HEK293 (cell line): ENCODE results near the gene TGFB1I1.

Experiments used
- CTCF ChIA-PET: fragments of 350-600 bp; formaldehyde crosslinking; extraction: SDS; loops from one replicate; lab custom pipeline; 2021; ENCODE audit warnings: antibody characterized with exemption; lab: Yijun Ruan, JAX
- POLR2A ChIA-PET: fragments of 300-600 bp; formaldehyde crosslinking; extraction: SDS; loops from one replicate; lab custom pipeline; 2020; ENCODE audit warnings: antibody characterized with exemption, inconsistent platforms; lab: Yijun Ruan, JAX
- H3K27ac ChIP-seq: fragments of 200-500 bp; sonication (Bioruptor generic); 2 replicates; pipeline ENCODE4 v1.5.1; 2014; ENCODE audit warnings: low read depth, low read length, control low read depth, inconsistent platforms; ENCODE audit errors: extremely low read depth
- H3K36me3 ChIP-seq, 2 experiments: fragments of 200-500 bp in 1 of 2; sonication (Bioruptor generic) in 1 of 2; 1 replicate in 1 of 2; 2 replicates in 1 of 2; pipeline ENCODE4 v1.5.1; 2014 to 2017; ENCODE audit warnings: inconsistent platforms in 2 of 2, low read length in 2 of 2; ENCODE audit not compliant: control insufficient read depth in 2 of 2, insufficient read depth in 1 of 2
- H3K4me1 ChIP-seq: fragments of 200-500 bp; sonication (Bioruptor generic); 2 replicates; pipeline ENCODE4 v1.5.1; 2014; ENCODE audit warnings: mild to moderate bottlenecking, low read length, inconsistent platforms; ENCODE audit not compliant: control insufficient read depth, insufficient read depth
- H3K4me3 ChIP-seq: 2 replicates; pipeline ENCODE4 v1.5.1; 2011; ENCODE audit warnings: low read depth, mild to moderate bottlenecking, control low read depth, low read length, moderate library complexity
- H3K9me3 ChIP-seq: fragments of 200-500 bp; sonication (Bioruptor generic); 2 replicates; pipeline ENCODE4 v1.5.1; 2014; ENCODE audit warnings: low read depth, low read length, inconsistent platforms; ENCODE audit not compliant: control insufficient read depth, insufficient read depth
- EGR2 ChIP-seq: fragments of 450-650 bp; formaldehyde crosslinking; IDR thresholded peaks from 2 replicates; pipeline ENCODE4 v1.5.1; 2016; ENCODE audit warnings: low read depth, missing biosample characterization, missing genetic modification characterization
- GLI2 ChIP-seq: fragments of 450-650 bp; formaldehyde crosslinking; IDR thresholded peaks from 2 replicates; pipeline ENCODE4; 2017; ENCODE audit warnings: missing biosample characterization, missing genetic modification characterization, low read depth, borderline replicate concordance
- GLI4 ChIP-seq: fragments of 450-650 bp; formaldehyde crosslinking; IDR thresholded peaks from 2 replicates; pipeline ENCODE4 v1.5.1; 2016; ENCODE audit warnings: missing biosample characterization, missing genetic modification characterization
- MEIS1 ChIP-seq: sonication (generic); formaldehyde crosslinking; IDR thresholded peaks from 2 replicates; pipeline ENCODE4 v1.8.1; 2022; ENCODE audit warnings: missing genetic modification reagents, mild to moderate bottlenecking, borderline replicate concordance
- SP2 ChIP-seq: fragments of 450-650 bp; formaldehyde crosslinking; IDR thresholded peaks from 2 replicates; pipeline ENCODE4 v1.5.1; 2016; ENCODE audit warnings: missing biosample characterization, missing genetic modification characterization
- ZNF112 ChIP-seq: fragments of 450-650 bp; formaldehyde crosslinking; IDR thresholded peaks from 2 replicates; pipeline ENCODE4 v1.5.0; 2017; ENCODE audit warnings: missing biosample characterization, missing genetic modification characterization
- ZNF175 ChIP-seq: fragments of 450-650 bp; formaldehyde crosslinking; IDR thresholded peaks from 2 replicates; pipeline ENCODE4 v1.5.1; 2016; ENCODE audit warnings: missing biosample characterization, missing genetic modification characterization
- ZNF274 ChIP-seq, 2 experiments: fragments of 200-500 bp in 1 of 2; fragments of 450-650 bp in 1 of 2; sonication (Bioruptor generic) in 1 of 2; formaldehyde crosslinking in 1 of 2; IDR thresholded peaks; 2 replicates each; pipeline versions ENCODE4 v1.5.1 to v1.6.1; 2014 to 2016; ENCODE audit warnings: borderline replicate concordance in 1 of 2, inconsistent platforms in 1 of 2, low read length in 1 of 2, missing biosample characterization in 1 of 2, missing genetic modification characterization in 1 of 2
- ZNF354C ChIP-seq: fragments of 450-650 bp; formaldehyde crosslinking; IDR thresholded peaks from 2 replicates; pipeline ENCODE4 v1.5.1; 2016; ENCODE audit warnings: missing biosample characterization, missing genetic modification characterization, low read depth, borderline replicate concordance
- ZNF48 ChIP-seq: fragments of 450-650 bp; formaldehyde crosslinking; IDR thresholded peaks from 2 replicates; pipeline ENCODE4 v1.5.1; 2016; ENCODE audit warnings: missing biosample characterization, missing genetic modification characterization
- TF ChIP-seq, protein P1 (sequence below): sonication (generic); formaldehyde crosslinking; IDR thresholded peaks from 2 replicates; pipeline ENCODE4 v1.8.1; 2022; ENCODE audit warnings: mild to moderate bottlenecking, moderate library complexity, missing genetic modification reagents
- TF ChIP-seq, protein P2 (sequence below): fragments of 450-650 bp; IDR thresholded peaks from 2 replicates; pipeline ENCODE4 v1.5.1; 2018; ENCODE audit warnings: missing biosample characterization, mild to moderate bottlenecking, missing genetic modification characterization
- TF ChIP-seq, protein P3 (sequence below): fragments of 450-650 bp; formaldehyde crosslinking; IDR thresholded peaks from 2 replicates; pipeline ENCODE4 v1.5.1; 2016; ENCODE audit warnings: missing biosample characterization, missing genetic modification characterization
- TF ChIP-seq, protein P4 (sequence below): fragments of 450-650 bp; formaldehyde crosslinking; IDR thresholded peaks from 2 replicates; pipeline ENCODE4; 2016; ENCODE audit warnings: missing biosample characterization, missing genetic modification characterization
- TF ChIP-seq, protein P5 (sequence below): fragments of 450-650 bp; formaldehyde crosslinking; IDR thresholded peaks from 2 replicates; pipeline ENCODE4 v1.5.1; 2017; ENCODE audit warnings: missing biosample characterization, mild to moderate bottlenecking, missing genetic modification characterization, moderate library complexity
- TF ChIP-seq, protein P6 (sequence below): fragments of 450-650 bp; formaldehyde crosslinking; IDR thresholded peaks from 2 replicates; pipeline ENCODE4 v1.5.1; 2016; ENCODE audit warnings: missing biosample characterization, missing genetic modification characterization
- TF ChIP-seq, protein P7 (sequence below): fragments of 450-650 bp; formaldehyde crosslinking; IDR thresholded peaks from 2 replicates; pipeline ENCODE4 v1.5.1; 2016; ENCODE audit warnings: missing biosample characterization, missing genetic modification characterization
- TF ChIP-seq, protein P8 (sequence below): fragments of 450-650 bp; formaldehyde crosslinking; IDR thresholded peaks from 2 replicates; pipeline ENCODE4 v1.5.1; 2016; ENCODE audit warnings: missing biosample characterization, missing genetic modification characterization

TGFB1I1 gene

DNA sequence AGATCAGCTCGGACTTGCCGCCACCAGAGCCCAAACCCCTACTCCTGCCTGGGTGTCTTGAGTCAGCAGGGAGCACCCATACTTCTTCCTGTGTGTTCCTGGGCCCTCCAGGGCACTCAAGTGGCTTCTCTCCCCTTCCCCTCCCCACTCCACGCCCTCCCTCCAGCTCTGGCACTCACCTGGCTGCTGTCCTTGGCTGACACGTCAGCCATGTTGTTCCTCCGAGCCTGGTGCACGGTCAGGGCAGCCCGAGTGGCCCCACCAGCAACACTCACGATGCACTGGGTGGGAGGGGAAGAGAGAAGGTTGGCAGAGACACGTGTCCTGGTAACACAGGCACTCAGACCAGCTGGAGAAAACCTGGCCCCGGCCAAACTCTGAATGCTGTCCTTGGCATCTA, 24.7 kb downstream of the TGFB1I1 start:
- Histone ChIP-seq H3K9me3 (no peaks in the 10 kb centered on the region), H3K4me1 (no peaks in the 10 kb centered on the region), H3K27ac (no peak overlapping the region), H3K4me3 (no peak overlapping the region), H3K36me3 (peaks cover 0 to 71% of the 10 kb centered on the region in 2 experiments; a peak in 1 of 3 replicates)
- CTCF ChIA-PET: no interaction called here
- POLR2A ChIA-PET: interaction anchor here (1.9 kb wide), 1 partner anchor 11 kb away, joined by 6 read pairs; the partner anchor contains the start of gene RUSF1
- TF ChIP-seq GLI4: no peak
- TF ChIP-seq, protein P1, sequence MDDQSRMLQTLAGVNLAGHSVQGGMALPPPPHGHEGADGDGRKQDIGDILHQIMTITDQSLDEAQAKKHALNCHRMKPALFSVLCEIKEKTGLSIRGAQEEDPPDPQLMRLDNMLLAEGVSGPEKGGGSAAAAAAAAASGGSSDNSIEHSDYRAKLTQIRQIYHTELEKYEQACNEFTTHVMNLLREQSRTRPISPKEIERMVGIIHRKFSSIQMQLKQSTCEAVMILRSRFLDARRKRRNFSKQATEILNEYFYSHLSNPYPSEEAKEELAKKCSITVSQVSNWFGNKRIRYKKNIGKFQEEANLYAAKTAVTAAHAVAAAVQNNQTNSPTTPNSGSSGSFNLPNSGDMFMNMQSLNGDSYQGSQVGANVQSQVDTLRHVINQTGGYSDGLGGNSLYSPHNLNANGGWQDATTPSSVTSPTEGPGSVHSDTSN: no peak
- TF ChIP-seq MEIS1 (CRISPR knock-in tag): no peak
- TF ChIP-seq ZNF274 (IDR thresholded peaks at IDR 0.05; ENCODE audit: low read length): no peak
- TF ChIP-seq ZNF274 (tag by site-specific recombination; IDR thresholded peaks at IDR 0.05; ENCODE audit: borderline replicate concordance): no peak
- no peak for TF ChIP-seq SP2 (tag by site-specific recombination)
- no peak for TF ChIP-seq EGR2 (tag by site-specific recombination)
- TF ChIP-seq, protein P2, sequence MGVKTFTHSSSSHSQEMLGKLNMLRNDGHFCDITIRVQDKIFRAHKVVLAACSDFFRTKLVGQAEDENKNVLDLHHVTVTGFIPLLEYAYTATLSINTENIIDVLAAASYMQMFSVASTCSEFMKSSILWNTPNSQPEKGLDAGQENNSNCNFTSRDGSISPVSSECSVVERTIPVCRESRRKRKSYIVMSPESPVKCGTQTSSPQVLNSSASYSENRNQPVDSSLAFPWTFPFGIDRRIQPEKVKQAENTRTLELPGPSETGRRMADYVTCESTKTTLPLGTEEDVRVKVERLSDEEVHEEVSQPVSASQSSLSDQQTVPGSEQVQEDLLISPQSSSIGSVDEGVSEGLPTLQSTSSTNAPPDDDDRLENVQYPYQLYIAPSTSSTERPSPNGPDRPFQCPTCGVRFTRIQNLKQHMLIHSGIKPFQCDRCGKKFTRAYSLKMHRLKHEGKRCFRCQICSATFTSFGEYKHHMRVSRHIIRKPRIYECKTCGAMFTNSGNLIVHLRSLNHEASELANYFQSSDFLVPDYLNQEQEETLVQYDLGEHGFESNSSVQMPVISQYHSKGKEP (tag by site-specific recombination): no peak

DNA sequence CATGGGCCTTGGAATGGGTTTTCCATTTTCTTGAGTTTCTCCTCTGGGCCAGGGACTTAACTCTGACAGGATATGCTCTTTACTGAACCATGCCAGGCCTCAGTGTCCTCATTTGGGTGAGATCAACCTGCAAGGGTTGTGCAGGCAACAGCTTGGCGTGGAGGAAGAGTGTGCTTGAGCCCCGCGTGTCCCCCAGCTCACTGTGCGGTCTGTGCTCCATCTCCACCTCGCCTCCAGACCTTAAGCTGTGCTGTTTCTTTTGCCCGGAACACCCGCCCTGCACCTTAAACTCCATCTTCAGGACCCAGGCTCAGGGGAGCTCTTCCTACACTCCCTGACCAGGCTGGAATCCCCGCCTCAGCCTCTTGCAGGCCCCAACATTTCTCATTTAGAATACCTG, 26.5 kb downstream of the TGFB1I1 start:
- no peaks in the 10 kb centered on the region for H3K9me3 ChIP-seq
- ChIA-PET CTCF (interaction anchor here (1.1 kb wide), 1 partner anchor 9 kb away, joined by 3 read pairs; no protein-coding TSS in a partner anchor), POLR2A (interaction anchor here (1.0 kb wide), 1 partner anchor 10 kb away, joined by 4 read pairs; the partner anchor contains the start of gene RUSF1)
- H3K27ac ChIP-seq: no peak overlapping the region
- no peak overlapping the region for H3K4me3 ChIP-seq
- H3K36me3 ChIP-seq: peaks cover 0 to 53% of the 10 kb centered on the region in 2 experiments; a peak in 1 of 3 replicates
- no peaks in the 10 kb centered on the region for H3K4me1 ChIP-seq
- TF ChIP-seq, protein P3, sequence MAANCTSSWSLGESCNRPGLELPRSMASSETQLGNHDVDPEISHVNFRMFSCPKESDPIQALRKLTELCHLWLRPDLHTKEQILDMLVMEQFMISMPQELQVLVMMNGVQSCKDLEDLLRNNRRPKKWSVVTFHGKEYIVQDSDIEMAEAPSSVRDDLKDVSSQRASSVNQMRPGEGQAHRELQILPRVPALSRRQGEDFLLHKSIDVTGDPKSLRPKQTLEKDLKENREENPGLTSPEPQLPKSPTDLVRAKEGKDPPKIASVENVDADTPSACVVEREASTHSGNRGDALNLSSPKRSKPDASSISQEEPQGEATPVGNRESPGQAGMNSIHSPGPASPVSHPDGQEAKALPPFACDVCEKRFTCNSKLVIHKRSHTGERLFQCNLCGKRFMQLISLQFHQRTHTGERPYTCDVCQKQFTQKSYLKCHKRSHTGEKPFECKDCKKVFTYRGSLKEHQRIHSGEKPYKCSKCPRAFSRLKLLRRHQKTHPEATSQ: no peak
- TF ChIP-seq, protein P4, sequence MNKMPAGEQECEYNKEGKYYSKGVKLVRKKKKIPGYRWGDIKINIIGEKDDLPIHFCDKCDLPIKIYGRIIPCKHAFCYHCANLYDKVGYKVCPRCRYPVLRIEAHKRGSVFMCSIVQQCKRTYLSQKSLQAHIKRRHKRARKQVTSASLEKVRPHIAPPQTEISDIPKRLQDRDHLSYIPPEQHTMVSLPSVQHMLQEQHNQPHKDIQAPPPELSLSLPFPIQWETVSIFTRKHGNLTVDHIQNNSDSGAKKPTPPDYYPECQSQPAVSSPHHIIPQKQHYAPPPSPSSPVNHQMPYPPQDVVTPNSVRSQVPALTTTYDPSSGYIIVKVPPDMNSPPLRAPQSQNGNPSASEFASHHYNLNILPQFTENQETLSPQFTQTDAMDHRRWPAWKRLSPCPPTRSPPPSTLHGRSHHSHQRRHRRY (tag by site-specific recombination): no peak
- TF ChIP-seq, protein P5, sequence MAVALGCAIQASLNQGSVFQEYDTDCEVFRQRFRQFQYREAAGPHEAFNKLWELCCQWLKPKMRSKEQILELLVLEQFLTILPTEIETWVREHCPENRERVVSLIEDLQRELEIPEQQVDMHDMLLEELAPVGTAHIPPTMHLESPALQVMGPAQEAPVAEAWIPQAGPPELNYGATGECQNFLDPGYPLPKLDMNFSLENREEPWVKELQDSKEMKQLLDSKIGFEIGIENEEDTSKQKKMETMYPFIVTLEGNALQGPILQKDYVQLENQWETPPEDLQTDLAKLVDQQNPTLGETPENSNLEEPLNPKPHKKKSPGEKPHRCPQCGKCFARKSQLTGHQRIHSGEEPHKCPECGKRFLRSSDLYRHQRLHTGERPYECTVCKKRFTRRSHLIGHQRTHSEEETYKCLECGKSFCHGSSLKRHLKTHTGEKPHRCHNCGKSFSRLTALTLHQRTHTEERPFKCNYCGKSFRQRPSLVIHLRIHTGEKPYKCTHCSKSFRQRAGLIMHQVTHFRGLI (tag by site-specific recombination): no peak
- TF ChIP-seq ZNF48 (tag by site-specific recombination) (no peak), ZNF112 (tag by site-specific recombination) (no peak), ZNF175 (tag by site-specific recombination) (no peak), GLI4 (no peak), ZNF354C (no peak), GLI2 (tag by site-specific recombination) (no peak)
- TF ChIP-seq, protein P2 (tag by site-specific recombination): no peak
- TF ChIP-seq, protein P6, sequence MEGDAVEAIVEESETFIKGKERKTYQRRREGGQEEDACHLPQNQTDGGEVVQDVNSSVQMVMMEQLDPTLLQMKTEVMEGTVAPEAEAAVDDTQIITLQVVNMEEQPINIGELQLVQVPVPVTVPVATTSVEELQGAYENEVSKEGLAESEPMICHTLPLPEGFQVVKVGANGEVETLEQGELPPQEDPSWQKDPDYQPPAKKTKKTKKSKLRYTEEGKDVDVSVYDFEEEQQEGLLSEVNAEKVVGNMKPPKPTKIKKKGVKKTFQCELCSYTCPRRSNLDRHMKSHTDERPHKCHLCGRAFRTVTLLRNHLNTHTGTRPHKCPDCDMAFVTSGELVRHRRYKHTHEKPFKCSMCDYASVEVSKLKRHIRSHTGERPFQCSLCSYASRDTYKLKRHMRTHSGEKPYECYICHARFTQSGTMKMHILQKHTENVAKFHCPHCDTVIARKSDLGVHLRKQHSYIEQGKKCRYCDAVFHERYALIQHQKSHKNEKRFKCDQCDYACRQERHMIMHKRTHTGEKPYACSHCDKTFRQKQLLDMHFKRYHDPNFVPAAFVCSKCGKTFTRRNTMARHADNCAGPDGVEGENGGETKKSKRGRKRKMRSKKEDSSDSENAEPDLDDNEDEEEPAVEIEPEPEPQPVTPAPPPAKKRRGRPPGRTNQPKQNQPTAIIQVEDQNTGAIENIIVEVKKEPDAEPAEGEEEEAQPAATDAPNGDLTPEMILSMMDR (tag by site-specific recombination): no peak
- TF ChIP-seq, protein P7, sequence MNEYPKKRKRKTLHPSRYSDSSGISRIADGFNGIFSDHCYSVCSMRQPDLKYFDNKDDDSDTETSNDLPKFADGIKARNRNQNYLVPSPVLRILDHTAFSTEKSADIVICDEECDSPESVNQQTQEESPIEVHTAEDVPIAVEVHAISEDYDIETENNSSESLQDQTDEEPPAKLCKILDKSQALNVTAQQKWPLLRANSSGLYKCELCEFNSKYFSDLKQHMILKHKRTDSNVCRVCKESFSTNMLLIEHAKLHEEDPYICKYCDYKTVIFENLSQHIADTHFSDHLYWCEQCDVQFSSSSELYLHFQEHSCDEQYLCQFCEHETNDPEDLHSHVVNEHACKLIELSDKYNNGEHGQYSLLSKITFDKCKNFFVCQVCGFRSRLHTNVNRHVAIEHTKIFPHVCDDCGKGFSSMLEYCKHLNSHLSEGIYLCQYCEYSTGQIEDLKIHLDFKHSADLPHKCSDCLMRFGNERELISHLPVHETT (tag by site-specific recombination): no peak
- TF ChIP-seq, protein P8, sequence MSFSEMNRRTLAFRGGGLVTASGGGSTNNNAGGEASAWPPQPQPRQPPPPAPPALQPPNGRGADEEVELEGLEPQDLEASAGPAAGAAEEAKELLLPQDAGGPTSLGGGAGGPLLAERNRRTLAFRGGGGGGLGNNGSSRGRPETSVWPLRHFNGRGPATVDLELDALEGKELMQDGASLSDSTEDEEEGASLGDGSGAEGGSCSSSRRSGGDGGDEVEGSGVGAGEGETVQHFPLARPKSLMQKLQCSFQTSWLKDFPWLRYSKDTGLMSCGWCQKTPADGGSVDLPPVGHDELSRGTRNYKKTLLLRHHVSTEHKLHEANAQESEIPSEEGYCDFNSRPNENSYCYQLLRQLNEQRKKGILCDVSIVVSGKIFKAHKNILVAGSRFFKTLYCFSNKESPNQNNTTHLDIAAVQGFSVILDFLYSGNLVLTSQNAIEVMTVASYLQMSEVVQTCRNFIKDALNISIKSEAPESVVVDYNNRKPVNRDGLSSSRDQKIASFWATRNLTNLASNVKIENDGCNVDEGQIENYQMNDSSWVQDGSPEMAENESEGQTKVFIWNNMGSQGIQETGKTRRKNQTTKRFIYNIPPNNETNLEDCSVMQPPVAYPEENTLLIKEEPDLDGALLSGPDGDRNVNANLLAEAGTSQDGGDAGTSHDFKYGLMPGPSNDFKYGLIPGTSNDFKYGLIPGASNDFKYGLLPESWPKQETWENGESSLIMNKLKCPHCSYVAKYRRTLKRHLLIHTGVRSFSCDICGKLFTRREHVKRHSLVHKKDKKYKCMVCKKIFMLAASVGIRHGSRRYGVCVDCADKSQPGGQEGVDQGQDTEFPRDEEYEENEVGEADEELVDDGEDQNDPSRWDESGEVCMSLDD (tag by site-specific recombination): no peak
